Body of pancreas (tissue), 4 donors: ENCODE measurements around the gene CTTN.

ENCODE experiments used
- POLR2A ChIP-seq, 3 donors: fragments of 450-650 bp; IDR thresholded peaks; one replicate each; pipeline ENCODE4 v1.6.1; 2016; ENCODE audit warnings: antibody characterized with exemption in 3 of 3, mild to moderate bottlenecking in 2 of 3
- TF ChIP-seq, protein P1 (sequence below), 7 experiments: fragments of 450-650 bp in 4 of 7; fragments of 200-600 bp in 3 of 7; sonication (generic) in 3 of 7; IDR thresholded peaks; one replicate each; pipeline ENCODE4 v1.5.1; 2016 to 2019; ENCODE audit warnings: antibody characterized with exemption in 7 of 7

GRCh38 chr11:70433526-70433925 is 35.2 kb downstream of the CTTN start:
- TF ChIP-seq, protein P1, sequence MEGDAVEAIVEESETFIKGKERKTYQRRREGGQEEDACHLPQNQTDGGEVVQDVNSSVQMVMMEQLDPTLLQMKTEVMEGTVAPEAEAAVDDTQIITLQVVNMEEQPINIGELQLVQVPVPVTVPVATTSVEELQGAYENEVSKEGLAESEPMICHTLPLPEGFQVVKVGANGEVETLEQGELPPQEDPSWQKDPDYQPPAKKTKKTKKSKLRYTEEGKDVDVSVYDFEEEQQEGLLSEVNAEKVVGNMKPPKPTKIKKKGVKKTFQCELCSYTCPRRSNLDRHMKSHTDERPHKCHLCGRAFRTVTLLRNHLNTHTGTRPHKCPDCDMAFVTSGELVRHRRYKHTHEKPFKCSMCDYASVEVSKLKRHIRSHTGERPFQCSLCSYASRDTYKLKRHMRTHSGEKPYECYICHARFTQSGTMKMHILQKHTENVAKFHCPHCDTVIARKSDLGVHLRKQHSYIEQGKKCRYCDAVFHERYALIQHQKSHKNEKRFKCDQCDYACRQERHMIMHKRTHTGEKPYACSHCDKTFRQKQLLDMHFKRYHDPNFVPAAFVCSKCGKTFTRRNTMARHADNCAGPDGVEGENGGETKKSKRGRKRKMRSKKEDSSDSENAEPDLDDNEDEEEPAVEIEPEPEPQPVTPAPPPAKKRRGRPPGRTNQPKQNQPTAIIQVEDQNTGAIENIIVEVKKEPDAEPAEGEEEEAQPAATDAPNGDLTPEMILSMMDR (IDR thresholded peaks at IDR 0.05) = no peak
- no peak for TF ChIP-seq POLR2A (IDR thresholded peaks at IDR 0.05)
